ENCODE data around the gene NRXN2.

NRXN2 gene

DNA sequence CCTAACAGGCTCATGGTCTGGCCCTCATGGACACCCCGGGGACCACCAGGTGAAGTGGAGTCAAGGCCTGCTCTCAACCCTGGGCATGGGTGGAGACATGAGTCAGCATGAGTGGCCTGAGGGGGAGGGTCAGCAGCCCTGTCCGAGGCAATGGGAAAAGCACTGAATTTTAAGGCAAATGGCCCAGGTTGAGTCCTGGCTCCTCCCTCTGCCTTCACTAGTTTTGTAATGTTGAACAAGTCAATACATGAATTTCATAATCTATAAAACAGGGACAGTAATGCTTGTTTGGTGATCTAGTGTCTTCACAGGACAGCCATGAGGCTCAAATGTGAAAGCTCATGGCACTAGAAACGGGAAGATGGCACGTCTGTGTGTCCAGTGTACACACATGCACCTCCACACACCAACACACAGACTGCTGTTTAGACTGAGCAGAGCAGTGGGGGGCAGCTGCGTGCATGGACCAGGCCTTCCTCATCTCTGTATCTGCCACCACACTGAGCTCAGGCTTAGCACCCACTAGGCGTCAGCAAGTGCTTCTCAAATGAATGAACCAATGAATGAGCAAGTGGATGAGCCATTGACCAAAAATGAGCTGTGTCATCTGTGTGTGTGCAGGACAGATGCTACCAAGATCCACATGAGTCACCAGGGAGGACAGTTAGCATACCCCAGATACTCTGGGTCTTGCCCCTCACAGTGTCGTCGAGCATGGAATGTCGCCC is 63.4 kb downstream of the NRXN2 start:
- no peak for TF ChIP-seq FOXP2 (optimal IDR thresholded peaks at IDR 0.05; ENCODE audit: control extremely low read depth, extremely low read length, insufficient read depth)
- TF ChIP-seq EZH2 (IDR thresholded peaks at IDR 0.05), result no peak
- no peak for TF ChIP-seq POLR2AphosphoS5 (IDR thresholded peaks at IDR 0.05; ENCODE audit: borderline replicate concordance, low read depth, low read length)
- no peak overlapping the region for H3K4me3 ChIP-seq
- H3K36me3 ChIP-seq (ENCODE audit: insufficient read depth, low read length), result no peaks in the 10 kb centered on the region
- no peaks in the 10 kb centered on the region for H3K9me3 ChIP-seq (ENCODE audit: low read depth, low read length)
- H3K27ac ChIP-seq, result no peak overlapping the region
- no peak overlapping the region for H3K9ac ChIP-seq (ENCODE audit: insufficient read length)
- DNase-seq (ENCODE audit: low read depth, low spot score), result no peak

DNA sequence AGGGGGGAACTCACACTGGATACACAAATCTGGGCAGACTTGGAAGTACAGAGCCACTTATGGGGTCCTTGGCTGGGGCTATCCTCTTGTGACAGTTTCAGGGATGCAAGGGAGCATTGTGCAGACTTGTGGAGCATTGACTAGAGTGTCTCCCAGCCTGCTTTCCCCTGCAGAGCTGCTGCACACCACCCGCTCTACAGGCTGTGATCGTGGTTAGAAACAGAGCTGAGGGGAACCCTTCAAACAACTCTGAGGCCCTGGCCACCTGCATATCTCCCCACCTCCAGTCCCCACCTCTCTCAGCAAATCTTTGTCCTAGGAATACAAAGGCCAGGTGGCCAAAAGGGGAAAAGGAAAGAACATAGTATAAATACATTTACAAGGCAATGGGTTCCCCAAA is 64.7 kb downstream of the NRXN2 start:
- Histone ChIP-seq H3K9ac (ENCODE audit: insufficient read length) (no peak overlapping the region), H3K27ac (no peak overlapping the region), H3K9me3 (ENCODE audit: low read depth, low read length) (no peaks in the 10 kb centered on the region), H3K4me3 (no peak overlapping the region), H3K36me3 (ENCODE audit: insufficient read depth, low read length) (no peaks in the 10 kb centered on the region)
- TF ChIP-seq FOXP2 (optimal IDR thresholded peaks at IDR 0.05; ENCODE audit: control extremely low read depth, extremely low read length, insufficient read depth) (no peak), EZH2 (IDR thresholded peaks at IDR 0.05) (no peak), POLR2AphosphoS5 (IDR thresholded peaks at IDR 0.05; ENCODE audit: borderline replicate concordance, low read depth, low read length) (no peak)
- DNase-seq (ENCODE audit: low read depth, low spot score), result no peak

- TF ChIP-seq EZH2 (IDR thresholded peaks at IDR 0.05) (no peak), POLR2AphosphoS5 (IDR thresholded peaks at IDR 0.05; ENCODE audit: borderline replicate concordance, low read depth, low read length) (no peak), FOXP2 (optimal IDR thresholded peaks at IDR 0.05; ENCODE audit: control extremely low read depth, extremely low read length, insufficient read depth) (no peak)
- no peak overlapping the region for H3K9ac ChIP-seq (ENCODE audit: insufficient read length)
- H3K4me3 ChIP-seq, result no peak overlapping the region
- H3K9me3 ChIP-seq (ENCODE audit: low read depth, low read length), result no peaks in the 10 kb centered on the region
- DNase-seq (ENCODE audit: low read depth, low spot score), result no peak
- H3K27ac ChIP-seq, result no peak overlapping the region
- H3K36me3 ChIP-seq (ENCODE audit: insufficient read depth, low read length), result no peaks in the 10 kb centered on the region
These were observed 66.1 kb downstream of the NRXN2 start for GRCh38 chr11:64656862-64657261.

DNA sequence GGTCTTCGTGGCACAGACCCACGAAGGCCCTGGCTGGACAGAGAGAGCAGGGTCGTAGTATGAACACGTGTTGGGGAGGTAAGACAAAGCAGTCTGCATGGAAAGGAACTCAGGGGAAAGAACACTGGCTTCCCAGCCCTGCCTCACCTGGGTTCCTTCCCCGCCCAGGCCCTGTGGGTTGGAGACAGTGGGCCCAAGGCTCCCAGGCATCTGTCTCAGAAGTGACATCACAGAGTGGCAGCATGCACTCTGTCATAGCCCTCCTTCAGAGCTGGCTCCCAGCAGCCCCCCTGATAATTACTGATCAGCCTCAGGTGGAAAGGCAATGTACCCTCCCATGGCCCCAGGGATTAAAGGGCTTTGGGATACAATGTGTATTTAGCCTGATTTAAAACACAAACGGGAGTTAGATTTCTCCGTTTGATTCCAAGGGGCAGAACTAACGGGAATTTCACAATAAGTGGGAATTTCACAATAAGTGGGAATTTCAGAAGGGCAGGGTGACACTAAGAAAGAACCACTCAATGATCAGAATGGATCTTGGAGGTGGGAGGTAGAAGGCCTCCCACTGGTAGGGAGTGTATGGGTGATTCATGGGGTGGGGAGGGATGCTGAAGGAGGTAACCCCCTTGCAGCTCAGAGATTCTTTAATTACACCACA is 66.9 kb downstream of the NRXN2 start:
- no peaks in the 10 kb centered on the region for H3K36me3 ChIP-seq (ENCODE audit: insufficient read depth, low read length)
- DNase-seq (ENCODE audit: low read depth, low spot score), result no peak
- TF ChIP-seq EZH2 (IDR thresholded peaks at IDR 0.05), result no peak
- no peak for TF ChIP-seq FOXP2 (optimal IDR thresholded peaks at IDR 0.05; ENCODE audit: control extremely low read depth, extremely low read length, insufficient read depth)
- no peak for TF ChIP-seq POLR2AphosphoS5 (IDR thresholded peaks at IDR 0.05; ENCODE audit: borderline replicate concordance, low read depth, low read length)
- no peak overlapping the region for H3K4me3 ChIP-seq
- H3K9me3 ChIP-seq (ENCODE audit: low read depth, low read length), result no peaks in the 10 kb centered on the region
- no peak overlapping the region for H3K27ac ChIP-seq
- no peak overlapping the region for H3K9ac ChIP-seq (ENCODE audit: insufficient read length)

DNA sequence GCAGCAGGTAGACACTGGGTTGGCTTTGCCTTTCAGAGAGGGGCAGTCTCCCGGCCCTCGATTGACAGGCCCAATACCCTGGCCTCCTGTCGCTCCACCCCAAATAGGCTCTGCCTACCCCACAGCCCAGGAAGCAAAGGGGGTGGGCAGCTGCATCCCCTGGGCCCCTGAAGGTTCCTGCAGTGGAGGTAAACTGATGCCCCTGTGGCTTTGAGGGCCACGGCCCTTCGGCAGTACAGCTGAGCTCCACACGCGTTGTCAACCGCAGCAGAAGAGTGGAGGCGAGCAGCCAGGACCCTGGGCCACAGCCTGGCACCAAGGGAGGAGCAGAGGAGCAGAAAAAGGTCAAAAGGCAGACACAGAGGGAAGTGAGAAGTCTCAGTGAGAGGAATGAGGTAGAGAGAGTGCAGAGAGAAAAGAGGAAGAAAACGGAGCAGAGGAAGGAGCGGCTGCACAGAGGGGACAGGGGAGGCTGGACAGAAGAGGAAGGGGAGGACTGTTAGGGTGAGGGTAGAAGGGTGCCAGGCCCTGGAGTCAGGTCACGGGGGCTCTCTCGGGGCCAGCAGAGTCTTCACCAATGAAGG is 67.9 kb downstream of the NRXN2 start:
- Histone ChIP-seq H3K9me3 (ENCODE audit: low read depth, low read length) (no peaks in the 10 kb centered on the region), H3K9ac (ENCODE audit: insufficient read length) (no peak overlapping the region), H3K4me3 (no peak overlapping the region), H3K36me3 (ENCODE audit: insufficient read depth, low read length) (no peaks in the 10 kb centered on the region), H3K27ac (no peak overlapping the region)
- no peak for TF ChIP-seq FOXP2 (optimal IDR thresholded peaks at IDR 0.05; ENCODE audit: control extremely low read depth, extremely low read length, insufficient read depth)
- no peak for TF ChIP-seq POLR2AphosphoS5 (IDR thresholded peaks at IDR 0.05; ENCODE audit: borderline replicate concordance, low read depth, low read length)
- no peak for TF ChIP-seq EZH2 (IDR thresholded peaks at IDR 0.05)
- DNase-seq (ENCODE audit: low read depth, low spot score), result no peak

- Histone ChIP-seq H3K36me3 (ENCODE audit: insufficient read depth, low read length) (no peaks in the 10 kb centered on the region), H3K4me3 (no peak overlapping the region), H3K27ac (no peak overlapping the region), H3K9ac (ENCODE audit: insufficient read length) (no peak overlapping the region), H3K9me3 (ENCODE audit: low read depth, low read length) (no peaks in the 10 kb centered on the region)
- TF ChIP-seq POLR2AphosphoS5 (IDR thresholded peaks at IDR 0.05; ENCODE audit: borderline replicate concordance, low read depth, low read length), result no peak
- TF ChIP-seq EZH2 (IDR thresholded peaks at IDR 0.05), result no peak
- no peak for TF ChIP-seq FOXP2 (optimal IDR thresholded peaks at IDR 0.05; ENCODE audit: control extremely low read depth, extremely low read length, insufficient read depth)
- no peak for DNase-seq (ENCODE audit: low read depth, low spot score)
These were observed 68.6 kb downstream of the NRXN2 start for GRCh38 chr11:64654439-64654838.

DNA sequence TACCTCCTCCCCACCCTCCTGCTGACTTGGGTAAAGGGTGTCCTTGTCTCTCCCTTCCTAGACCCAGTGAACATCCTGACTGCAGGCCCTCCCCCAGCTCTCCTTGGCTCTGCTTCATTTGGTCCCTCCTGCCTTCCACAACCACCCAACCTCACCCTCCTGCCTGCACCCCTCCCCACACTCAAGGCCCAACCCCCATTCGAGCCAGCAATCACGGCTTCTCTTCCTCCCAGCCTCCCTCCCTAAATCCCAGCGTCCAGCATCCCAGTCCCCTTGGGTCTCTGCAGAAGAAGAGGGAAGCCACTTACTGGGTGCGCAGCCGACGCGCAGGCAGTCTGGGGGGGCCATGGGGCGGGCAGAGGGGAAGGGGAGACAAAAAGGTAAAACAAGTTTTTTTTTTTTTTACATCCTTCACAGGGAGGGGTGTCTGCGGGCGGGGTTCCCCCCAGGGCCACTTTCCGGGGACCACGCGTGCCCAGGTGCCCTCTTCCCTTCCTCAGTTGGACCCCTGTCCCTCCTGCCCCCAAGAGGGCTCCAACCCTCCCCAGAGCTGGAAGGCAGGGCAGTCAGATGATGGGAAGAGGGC is 69.5 kb downstream of the NRXN2 start:
- Histone ChIP-seq H3K4me3 (no peak overlapping the region), H3K27ac (no peak overlapping the region), H3K9ac (ENCODE audit: insufficient read length) (no peak overlapping the region), H3K36me3 (ENCODE audit: insufficient read depth, low read length) (no peaks in the 10 kb centered on the region), H3K9me3 (ENCODE audit: low read depth, low read length) (no peaks in the 10 kb centered on the region)
- TF ChIP-seq POLR2AphosphoS5 (IDR thresholded peaks at IDR 0.05; ENCODE audit: borderline replicate concordance, low read depth, low read length), result no peak
- no peak for TF ChIP-seq FOXP2 (optimal IDR thresholded peaks at IDR 0.05; ENCODE audit: control extremely low read depth, extremely low read length, insufficient read depth)
- no peak for TF ChIP-seq EZH2 (IDR thresholded peaks at IDR 0.05)
- DNase-seq (ENCODE audit: low read depth, low spot score), result no peak
